IMR-90 (cell line): ENCODE results near the gene DLEU7. TPM values are rescaled to one million over a fixed set of nuclear protein-coding genes. Genes with fewer than 3 reads are reported as not detected.

ENCODE experiments used
- ATAC-seq: fragments of 200-7000 bp; cut with Tn5 transposase; 2 replicates; pipeline ENCODE4 v1.9.1; 2020; ENCODE audit warnings: low read depth, mild to moderate bottlenecking, moderate library complexity
- BruUV-seq: library from RNA; stranded (reverse); fragments of 400-500 nt; replicated peaks from 2 replicates; lab custom pipeline; 2021; lab: Mats Ljungman, UMichigan
- CTCF ChIA-PET: fragments of 300-600 bp; formaldehyde crosslinking; extraction: SDS; loops from one replicate; lab custom pipeline; 2021; ENCODE audit warnings: antibody characterized with exemption; lab: Yijun Ruan, JAX
- POLR2A ChIA-PET: fragments of 300-600 bp; sonication (Branson Sonifier 250); formaldehyde crosslinking; loops from one replicate; lab custom pipeline; 2022; ENCODE audit warnings: antibody characterized with exemption; ENCODE audit not compliant: unreplicated experiment; lab: Charles Lee
- DNase-seq: peaks from one replicate; pipeline ENCODE4 v3.0.0; 2013
- H2AFZ ChIP-seq: replicated peaks from 2 replicates; pipeline ENCODE3; 2013; ENCODE audit warnings: low read length, mild to moderate bottlenecking; ENCODE audit not compliant: poor library complexity
- H2AK5ac ChIP-seq: 2 replicates; pipeline ENCODE4 v1.6.1; 2013; ENCODE audit warnings: low read depth, low read length, inconsistent platforms
- H2AK9ac ChIP-seq: replicated peaks from 2 replicates; pipeline ENCODE3; 2013; ENCODE audit warnings: mild to moderate bottlenecking, low read depth, low read length, moderate library complexity; ENCODE audit not compliant: poor library complexity
- H2BK120ac ChIP-seq: 2 replicates; pipeline ENCODE4 v1.6.1; 2013; ENCODE audit warnings: low read depth, low read length, inconsistent platforms
- H2BK15ac ChIP-seq: 3 replicates; pipeline ENCODE4 v1.6.1; 2013; ENCODE audit warnings: low read depth, low read length, inconsistent platforms
- H2BK20ac ChIP-seq: 2 replicates; pipeline ENCODE4 v1.6.1; 2013; ENCODE audit warnings: low read depth, mild to moderate bottlenecking, inconsistent platforms, low read length, moderate library complexity
- H2BK5ac ChIP-seq: 2 replicates; pipeline ENCODE4 v1.6.1; 2013; ENCODE audit warnings: mild to moderate bottlenecking, low read depth, low read length, inconsistent platforms; ENCODE audit not compliant: poor library complexity, severe bottlenecking
- H3K14ac ChIP-seq: replicated peaks from 2 replicates; pipeline ENCODE4 v1.6.1; 2013; ENCODE audit warnings: low read depth, low read length, inconsistent platforms
- H3K18ac ChIP-seq: 2 replicates; pipeline ENCODE4 v1.6.1; 2013; ENCODE audit warnings: low read depth, low read length, control low read depth
- H3K23ac ChIP-seq: 2 replicates; pipeline ENCODE4 v1.6.1; 2013; ENCODE audit warnings: low read depth, low read length, inconsistent platforms
- H3K27ac ChIP-seq: 2 replicates; pipeline ENCODE4 v1.5.1; 2013; ENCODE audit warnings: mild to moderate bottlenecking, control low read depth, low read length; ENCODE audit not compliant: insufficient read depth
- H3K27me3 ChIP-seq: 2 replicates; pipeline ENCODE4 v1.6.1; 2013; ENCODE audit warnings: low read length; ENCODE audit not compliant: control insufficient read depth, insufficient read depth
- H3K36me3 ChIP-seq: 2 replicates; pipeline ENCODE4 v1.6.1; 2013; ENCODE audit warnings: low read length, mixed read lengths; ENCODE audit not compliant: control insufficient read depth, insufficient read depth
- H3K4ac ChIP-seq: 2 replicates; pipeline ENCODE4 v1.6.1; 2013; ENCODE audit warnings: low read depth, low read length, inconsistent platforms
- H3K4me1 ChIP-seq: 2 replicates; pipeline ENCODE4 v1.6.1; 2013; ENCODE audit warnings: low read length, mixed read lengths; ENCODE audit not compliant: control insufficient read depth, insufficient read depth
- H3K4me2 ChIP-seq: 2 replicates; pipeline ENCODE4 v1.6.1; 2013; ENCODE audit warnings: low read depth, mild to moderate bottlenecking, control low read depth, low read length, moderate library complexity
- H3K4me3 ChIP-seq: 2 replicates; pipeline ENCODE4 v1.5.1; 2013; ENCODE audit warnings: low read depth, mild to moderate bottlenecking, control low read depth, low read length, moderate library complexity; ENCODE audit not compliant: insufficient read depth
- H3K56ac ChIP-seq: 2 replicates; pipeline ENCODE4 v1.6.1; 2013; ENCODE audit warnings: low read length, inconsistent platforms; ENCODE audit not compliant: insufficient read depth; ENCODE audit errors: extremely low read depth
- H3K79me1 ChIP-seq, 2 experiments: 2 replicates each; pipeline ENCODE4 v1.6.1; 2013; ENCODE audit warnings: low read length in 2 of 2, inconsistent platforms in 1 of 2, low read depth in 1 of 2
- H3K9ac ChIP-seq: 2 replicates; pipeline ENCODE4 v1.6.1; 2013; ENCODE audit warnings: low read depth, low read length, control low read depth
- H3K9me1 ChIP-seq: 2 replicates; pipeline ENCODE4 v1.6.1; 2013; ENCODE audit warnings: low read length, inconsistent platforms; ENCODE audit not compliant: insufficient read depth
- H3K9me3 ChIP-seq: 2 replicates; pipeline ENCODE4 v1.6.1; 2013; ENCODE audit warnings: low read length; ENCODE audit not compliant: control insufficient read depth, insufficient read depth
- H4K20me1 ChIP-seq: 2 replicates; pipeline ENCODE4 v1.6.1; 2013; ENCODE audit warnings: low read length, inconsistent platforms; ENCODE audit not compliant: insufficient read depth
- H4K5ac ChIP-seq: 2 replicates; pipeline ENCODE4 v1.6.1; 2013; ENCODE audit warnings: mild to moderate bottlenecking, low read depth, low read length, control low read depth
- H4K8ac ChIP-seq, 2 experiments: 2 replicates each; pipeline ENCODE4 v1.6.1; 2013; ENCODE audit warnings: low read depth in 2 of 2, low read length in 2 of 2, control low read depth in 1 of 2, inconsistent platforms in 1 of 2
- H4K91ac ChIP-seq: 2 replicates; pipeline ENCODE4 v1.6.1; 2013; ENCODE audit warnings: low read depth, low read length, inconsistent platforms; ENCODE audit not compliant: insufficient read depth
- BHLHE40 ChIP-seq: fragments of 150-350 bp; IDR thresholded peaks from 2 replicates; pipeline ENCODE4 v1.6.1; 2016; ENCODE audit warnings: mild to moderate bottlenecking, low read depth, low read length
- CEBPB ChIP-seq: IDR thresholded peaks from 2 replicates; pipeline ENCODE4 v1.6.1; 2012; ENCODE audit warnings: low read depth, low read length, improper control_type of control experiment
- CHD1 ChIP-seq: IDR thresholded peaks from 2 replicates; pipeline ENCODE4 v1.6.1; 2012; ENCODE audit warnings: low read depth, low read length, improper control_type of control experiment
- FOS ChIP-seq: fragments of 150-350 bp; IDR thresholded peaks from 2 replicates; pipeline ENCODE4 v1.6.1; 2016; ENCODE audit warnings: low read depth, low read length
- MAFK ChIP-seq: IDR thresholded peaks from 2 replicates; pipeline ENCODE4 v1.6.1; 2012; ENCODE audit warnings: low read depth, low read length, improper control_type of control experiment
- MAZ ChIP-seq: IDR thresholded peaks from 2 replicates; pipeline ENCODE4 v1.6.1; 2012; ENCODE audit warnings: low read depth, mild to moderate bottlenecking, low read length, improper control_type of control experiment, moderate library complexity, borderline replicate concordance
- MXI1 ChIP-seq: IDR thresholded peaks from 2 replicates; pipeline ENCODE4 v1.6.1; 2012; ENCODE audit warnings: low read depth, mild to moderate bottlenecking, low read length, moderate library complexity, borderline replicate concordance
- NFE2L2 ChIP-seq: fragments of 150-350 bp; IDR thresholded peaks from 2 replicates; pipeline ENCODE4 v1.6.1; 2016; ENCODE audit warnings: low read depth, mild to moderate bottlenecking, low read length
- POLR2A ChIP-seq: IDR thresholded peaks from 2 replicates; pipeline ENCODE4 v1.6.1; 2012; ENCODE audit warnings: mild to moderate bottlenecking, low read depth, low read length
- RAD21 ChIP-seq: IDR thresholded peaks from 2 replicates; pipeline ENCODE4 v1.6.1; 2012; ENCODE audit warnings: low read length, improper control_type of control experiment
- RCOR1 ChIP-seq: IDR thresholded peaks from 2 replicates; pipeline ENCODE4 v1.6.1; 2012; ENCODE audit warnings: mild to moderate bottlenecking, low read length, improper control_type of control experiment; ENCODE audit not compliant: insufficient replicate concordance
- RFX5 ChIP-seq: IDR thresholded peaks from 2 replicates; pipeline ENCODE4 v1.8.0; 2012; ENCODE audit warnings: low read depth, mild to moderate bottlenecking, low read length, moderate library complexity
- SMC3 ChIP-seq: fragments of 150-350 bp; IDR thresholded peaks from 2 replicates; pipeline ENCODE4 v1.6.1; 2016; ENCODE audit warnings: low read depth, mild to moderate bottlenecking, antibody characterized with exemption, low read length, moderate library complexity
- WGBS, 2 experiments: methylation state at CpG; one replicate each; pipeline versions ENCODE4 v1.1.5 to v1.1.7; 2013; ENCODE audit warnings: missing lambda C conversion rate in 2 of 2; ENCODE audit not compliant: insufficient read length in 1 of 2; ENCODE audit errors: extremely low coverage in 2 of 2; 5-methylcytosine and 5-hydroxymethylcytosine counted together
- dilution Hi-C: fragments of 300-500 bp; cut with HindIII; formaldehyde crosslinking; loops from one replicate; pipeline ENCODE4 v1.14.3; 2018; ENCODE audit warnings: low sequenced_read_pairs; ENCODE audit not compliant: unreplicated experiment
- in situ Hi-C: fragments of 300-500 bp; cut with MboI; formaldehyde crosslinking; loops from 3 replicates; pipeline ENCODE4 v1.14.3; 2019; ENCODE audit warnings: low sequenced_read_pairs, inconsistent platforms, mixed read lengths
- intact Hi-C: fragments of 100-400 bp; cut with micrococcal nuclease; formaldehyde crosslinking; loops from 2 replicates; pipeline ENCODE4 v1.10.0; 2022
- polyA plus RNA-seq, 3 experiments: library from polyadenylated mRNA; depleted of rRNA; stranded (reverse); fragments of >200 nt; gene quantifications; 2 replicates each; pipeline ENCODE4 v1.2.3, GENCODE V29; 2012; ENCODE audit warnings: low replicate concordance in 1 of 3
- total RNA-seq: library from RNA; depleted of rRNA; stranded (reverse); fragments of >200 nt; gene quantifications from 2 replicates; pipeline ENCODE4 v1.2.3, GENCODE V29; 2012
- TF ChIP-seq, protein P1 (sequence below): conservative IDR thresholded peaks from 2 replicates; pipeline ENCODE4 v1.5.1; 2012; ENCODE audit warnings: mild to moderate bottlenecking, low read depth, low read length, improper control_type of control experiment
- TF ChIP-seq, protein P2 (sequence below): fragments of 150-350 bp; IDR thresholded peaks from 2 replicates; pipeline ENCODE4 v1.6.1; 2016; ENCODE audit warnings: low read depth, mild to moderate bottlenecking, low read length, moderate library complexity, borderline replicate concordance
- TF ChIP-seq, protein P3 (sequence below): fragments of 150-350 bp; IDR thresholded peaks from 2 replicates; pipeline ENCODE4 v1.6.1; 2017; ENCODE audit warnings: mild to moderate bottlenecking, antibody characterized with exemption, low read length, low read depth

Gene DLEU7
- total and polyA plus RNA-seq, 2 of the 4 experiments (the other 2 are of a cell fraction) = not detected

DNA sequence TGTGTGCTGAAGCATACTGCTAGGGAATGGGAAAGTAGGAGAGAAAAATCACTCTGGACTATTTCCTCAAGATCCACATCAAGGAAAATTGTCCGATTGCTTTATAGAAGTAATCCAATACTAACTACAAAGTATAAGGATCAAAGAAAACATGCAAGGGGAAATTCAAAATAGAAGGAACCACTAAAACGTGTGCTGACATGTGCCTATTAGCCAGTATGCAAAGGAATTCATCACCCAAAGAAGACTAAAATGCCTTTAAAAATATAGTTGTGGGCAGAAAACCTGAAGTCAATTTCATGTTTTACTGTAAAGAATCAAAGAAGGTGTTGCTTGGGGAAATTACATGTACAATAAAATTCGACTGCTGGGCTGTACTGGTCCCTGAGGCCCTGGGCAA, 14.3 kb downstream of the DLEU7 start:
- Histone ChIP-seq H2BK5ac (no peak overlapping the region), H3K79me1 (no peaks in the 10 kb centered on the region), H4K5ac (no peak overlapping the region), H3K9ac (no peak overlapping the region), H3K4me1 (no peaks in the 10 kb centered on the region), H3K4me2 (no peak overlapping the region), H3K9me1 (no peaks in the 10 kb centered on the region), H4K20me1 (no peaks in the 10 kb centered on the region), H3K27ac (no peak overlapping the region), H2AK5ac (no peak overlapping the region), H3K36me3 (no peaks in the 10 kb centered on the region), H3K23ac (no peak overlapping the region), H4K91ac (no peak overlapping the region), H2AFZ (no peak overlapping the region), H2BK15ac (no peak overlapping the region), H3K27me3 (peaks cover 5% of the 10 kb centered on the region; the same call in 1 of the 2 replicates), H2BK20ac (no peak overlapping the region), H3K9me3 (no peaks in the 10 kb centered on the region), H3K56ac (no peak overlapping the region), H3K18ac (no peak overlapping the region), H3K14ac (no peak overlapping the region), H3K4me3 (no peak overlapping the region), H3K4ac (no peak overlapping the region), H2AK9ac (no peak overlapping the region), H2BK120ac (no peak overlapping the region), H4K8ac (no peak overlapping the region)
- intact Hi-C loops (no loop called here), dilution Hi-C loops (no loop called here), in situ Hi-C loops (no loop called here)
- no peak for DNase-seq
- WGBS, 2 experiments = no CpG with 5 or more reads among the region's 3 CpGs
- ATAC-seq = no peak
- CTCF ChIA-PET = no interaction called here
- TF ChIP-seq RFX5 (no peak), CEBPB (no peak), CHD1 (no peak), NFE2L2 (no peak), BHLHE40 (no peak), MXI1 (no peak), RCOR1 (no peak), POLR2A (no peak), FOS (no peak), MAFK (no peak), RAD21 (no peak), SMC3 (no peak), MAZ (no peak)
- TF ChIP-seq, protein P1, sequence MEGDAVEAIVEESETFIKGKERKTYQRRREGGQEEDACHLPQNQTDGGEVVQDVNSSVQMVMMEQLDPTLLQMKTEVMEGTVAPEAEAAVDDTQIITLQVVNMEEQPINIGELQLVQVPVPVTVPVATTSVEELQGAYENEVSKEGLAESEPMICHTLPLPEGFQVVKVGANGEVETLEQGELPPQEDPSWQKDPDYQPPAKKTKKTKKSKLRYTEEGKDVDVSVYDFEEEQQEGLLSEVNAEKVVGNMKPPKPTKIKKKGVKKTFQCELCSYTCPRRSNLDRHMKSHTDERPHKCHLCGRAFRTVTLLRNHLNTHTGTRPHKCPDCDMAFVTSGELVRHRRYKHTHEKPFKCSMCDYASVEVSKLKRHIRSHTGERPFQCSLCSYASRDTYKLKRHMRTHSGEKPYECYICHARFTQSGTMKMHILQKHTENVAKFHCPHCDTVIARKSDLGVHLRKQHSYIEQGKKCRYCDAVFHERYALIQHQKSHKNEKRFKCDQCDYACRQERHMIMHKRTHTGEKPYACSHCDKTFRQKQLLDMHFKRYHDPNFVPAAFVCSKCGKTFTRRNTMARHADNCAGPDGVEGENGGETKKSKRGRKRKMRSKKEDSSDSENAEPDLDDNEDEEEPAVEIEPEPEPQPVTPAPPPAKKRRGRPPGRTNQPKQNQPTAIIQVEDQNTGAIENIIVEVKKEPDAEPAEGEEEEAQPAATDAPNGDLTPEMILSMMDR = no peak
- TF ChIP-seq, protein P2, sequence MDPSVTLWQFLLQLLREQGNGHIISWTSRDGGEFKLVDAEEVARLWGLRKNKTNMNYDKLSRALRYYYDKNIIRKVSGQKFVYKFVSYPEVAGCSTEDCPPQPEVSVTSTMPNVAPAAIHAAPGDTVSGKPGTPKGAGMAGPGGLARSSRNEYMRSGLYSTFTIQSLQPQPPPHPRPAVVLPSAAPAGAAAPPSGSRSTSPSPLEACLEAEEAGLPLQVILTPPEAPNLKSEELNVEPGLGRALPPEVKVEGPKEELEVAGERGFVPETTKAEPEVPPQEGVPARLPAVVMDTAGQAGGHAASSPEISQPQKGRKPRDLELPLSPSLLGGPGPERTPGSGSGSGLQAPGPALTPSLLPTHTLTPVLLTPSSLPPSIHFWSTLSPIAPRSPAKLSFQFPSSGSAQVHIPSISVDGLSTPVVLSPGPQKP = no peak
- TF ChIP-seq, protein P3, sequence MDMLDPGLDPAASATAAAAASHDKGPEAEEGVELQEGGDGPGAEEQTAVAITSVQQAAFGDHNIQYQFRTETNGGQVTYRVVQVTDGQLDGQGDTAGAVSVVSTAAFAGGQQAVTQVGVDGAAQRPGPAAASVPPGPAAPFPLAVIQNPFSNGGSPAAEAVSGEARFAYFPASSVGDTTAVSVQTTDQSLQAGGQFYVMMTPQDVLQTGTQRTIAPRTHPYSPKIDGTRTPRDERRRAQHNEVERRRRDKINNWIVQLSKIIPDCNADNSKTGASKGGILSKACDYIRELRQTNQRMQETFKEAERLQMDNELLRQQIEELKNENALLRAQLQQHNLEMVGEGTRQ = no peak
- POLR2A ChIA-PET = no interaction called here
- BruUV-seq = no TSS peak
